DMS79 (cell line): ENCODE results near the gene IGF2BP2.
"Not testable (repeated sequence)": the region's sequence is repeated elsewhere in the genome, so short reads cannot be mapped to it uniquely, and the experiment has no call there.

Source experiments
- DNase-seq: peaks from one replicate; lab custom pipeline; 2025; lab: John Stamatoyannopoulos, UW

IGF2BP2 gene

DNA sequence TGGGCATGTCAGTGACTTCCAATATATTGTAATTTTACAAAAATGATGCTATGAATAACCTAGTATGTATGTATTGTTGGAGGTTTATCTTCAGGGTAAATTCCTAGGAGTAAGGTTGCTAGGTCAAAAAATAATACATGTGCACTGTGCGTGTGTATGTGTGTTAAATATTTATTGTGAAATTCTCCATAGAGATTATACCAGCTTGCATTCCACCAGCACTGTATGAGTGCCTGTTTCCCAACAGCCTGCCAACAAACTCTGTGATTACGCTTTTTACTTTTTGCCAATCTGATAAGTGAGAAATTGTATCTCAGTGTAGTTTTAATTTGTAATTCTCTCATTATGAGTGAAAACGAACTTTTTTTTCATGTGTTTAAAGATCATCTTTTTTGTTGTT, 12.6 kb upstream of the IGF2BP2 start:
- no peak for DNase-seq

DNA sequence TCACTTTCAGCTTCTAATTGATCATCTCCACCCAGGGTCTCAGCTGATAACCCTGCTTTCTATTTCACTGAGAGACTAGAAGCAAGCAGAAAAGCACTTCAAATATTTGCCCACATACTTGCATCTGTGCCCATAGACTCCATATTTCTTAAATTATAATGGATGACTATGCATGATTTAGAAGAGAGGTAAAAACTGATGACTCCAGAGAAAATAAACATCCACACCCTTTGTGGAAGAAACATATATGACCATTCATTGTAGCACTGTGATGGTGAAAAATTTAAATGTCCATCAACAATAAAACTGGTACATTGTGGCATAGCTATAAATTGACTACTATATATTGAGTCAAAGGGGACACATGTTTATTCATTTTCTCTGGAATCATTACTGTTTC, 7.1 kb upstream of the IGF2BP2 start:
- DNase-seq = no peak

DNA sequence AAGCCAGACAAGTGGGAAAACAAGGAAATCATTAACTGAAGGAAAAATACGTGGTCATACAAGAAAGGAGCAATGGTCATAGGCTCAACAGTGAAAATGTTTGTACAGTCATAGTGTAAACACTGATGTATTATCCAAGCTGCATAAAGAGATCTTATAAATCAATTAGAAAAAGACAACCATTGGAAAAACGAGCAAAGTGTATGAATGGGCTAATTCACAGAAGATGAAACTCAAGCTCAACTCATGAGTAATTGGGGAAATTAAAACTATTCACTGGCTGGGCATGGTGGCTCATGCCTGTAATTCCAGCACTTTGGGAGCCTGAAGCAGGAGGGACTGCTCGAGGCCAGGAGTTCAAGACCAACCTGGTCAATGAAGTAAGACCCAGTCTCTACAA, 6.4 kb upstream of the IGF2BP2 start:
- no peak for DNase-seq

- no peak for DNase-seq
Observed at GRCh38 chr3:185830018-185830797, 5.4 kb upstream of the IGF2BP2 start.

DNA sequence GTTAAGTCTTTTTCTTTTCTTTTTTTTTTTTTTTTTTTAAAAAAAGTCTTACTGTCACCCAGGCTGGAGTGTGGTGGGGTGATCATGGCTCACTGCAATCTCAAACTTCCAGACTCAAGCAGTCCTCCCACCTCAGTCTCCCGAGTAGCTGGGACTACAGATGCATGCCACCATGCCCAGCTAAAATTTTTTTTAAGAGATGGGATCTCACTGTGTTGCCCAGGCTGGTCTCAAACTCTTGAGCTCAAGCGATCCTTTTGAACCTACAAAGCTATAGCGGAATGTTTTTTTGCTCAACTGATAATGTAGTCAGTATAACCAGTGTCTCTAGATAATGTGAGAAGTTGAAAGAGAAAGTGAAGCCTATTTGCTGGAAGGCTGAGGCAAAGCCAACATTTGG, 3.9 kb upstream of the IGF2BP2 start:
- DNase-seq = no peak

- no peak for DNase-seq
Observed at GRCh38 chr3:185827595-185828344, 2.9 kb upstream of the IGF2BP2 start.

DNA sequence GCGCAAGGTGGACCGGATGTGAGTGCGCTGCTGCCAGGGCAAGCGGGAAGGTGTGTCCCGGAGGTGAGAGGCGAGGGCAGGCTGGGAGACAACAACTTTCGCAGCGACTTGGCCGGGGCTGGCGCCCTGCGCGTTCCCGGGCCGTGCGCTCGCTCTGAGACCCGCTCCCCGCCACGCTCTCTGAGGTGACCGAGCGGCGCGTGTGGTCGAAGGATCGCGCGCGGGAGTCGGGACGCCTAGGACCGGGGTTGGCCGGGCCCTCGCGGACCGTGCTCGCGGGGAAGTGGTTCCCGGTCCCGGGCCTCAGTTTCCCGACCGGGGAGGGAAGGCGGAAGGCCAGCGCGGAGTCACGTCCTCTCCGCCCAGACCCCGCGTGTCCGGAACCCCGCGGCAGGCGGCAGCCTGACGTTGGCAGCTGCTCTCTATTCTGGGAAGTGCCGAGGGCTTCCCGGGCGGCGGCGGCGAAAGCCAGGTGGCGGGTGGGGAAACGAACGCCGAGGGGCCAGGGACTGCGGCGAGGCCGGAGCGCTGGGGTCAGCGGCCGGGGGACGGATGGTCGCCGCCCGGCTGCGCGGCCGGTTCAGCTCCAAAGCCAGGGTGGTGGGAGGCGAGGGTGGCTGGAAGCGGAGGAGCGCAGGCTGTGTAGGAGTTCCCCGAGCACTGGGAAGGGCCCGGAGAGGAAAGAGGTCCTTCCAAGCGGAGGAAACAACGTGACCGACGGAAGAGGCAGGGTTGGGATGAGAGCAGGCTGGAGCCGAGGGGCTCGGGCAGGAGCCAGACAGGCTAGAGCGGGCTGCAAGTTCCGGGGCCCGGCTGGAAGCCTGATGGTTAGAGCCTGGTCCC, 1.0 kb upstream of the IGF2BP2 start:
- no peak for DNase-seq

- DNase-seq = no peak
Observed at GRCh38 chr3:185824051-185825005, 514 bp downstream of the IGF2BP2 start.

DNA sequence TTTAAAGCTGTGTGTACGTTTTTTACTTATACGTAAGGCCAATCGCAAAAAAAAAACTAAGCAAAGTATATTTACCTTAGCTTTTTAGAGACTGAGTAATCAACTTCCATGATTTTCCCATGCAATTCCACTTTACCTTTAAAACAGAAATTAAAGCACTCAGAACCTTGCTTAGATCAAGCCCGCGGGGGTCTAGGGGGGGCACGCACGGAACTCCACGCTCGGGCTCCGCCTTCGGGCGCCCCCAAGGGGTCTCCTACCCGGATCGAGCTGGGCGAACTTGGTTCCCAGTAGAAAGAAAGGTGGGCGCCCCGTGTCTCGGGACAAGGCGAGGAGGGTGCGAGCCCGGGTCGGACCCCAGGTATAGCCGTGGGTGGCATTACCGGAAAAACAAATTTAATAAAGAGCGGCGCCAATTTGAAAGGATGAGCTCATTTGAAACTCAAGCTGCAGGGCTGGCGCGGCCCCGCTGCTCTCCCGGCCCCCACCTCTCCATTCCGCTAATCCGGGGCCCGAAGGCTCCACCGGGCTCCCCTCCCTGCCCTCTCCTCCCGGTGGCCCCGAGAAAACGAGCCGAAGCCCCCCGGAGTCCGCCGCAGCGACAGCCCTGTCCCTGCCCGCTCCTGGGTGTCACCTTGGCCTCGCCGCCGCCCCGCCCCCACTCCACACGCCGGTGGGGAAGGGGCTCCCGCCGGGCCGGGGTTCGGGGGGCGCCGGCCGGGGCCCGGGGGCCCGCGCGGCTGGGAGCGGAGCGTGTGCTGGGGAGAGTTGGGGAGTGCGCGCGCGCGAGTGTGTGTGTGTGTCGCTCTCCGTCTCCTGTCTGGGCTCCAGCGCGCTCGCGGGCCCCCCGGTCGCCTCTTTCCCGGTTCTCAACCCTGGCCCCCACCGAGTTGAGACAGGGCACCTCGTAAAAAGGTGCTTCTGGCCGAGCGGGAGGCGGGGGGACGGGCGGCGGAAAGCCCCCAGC, 1.5 kb downstream of the IGF2BP2 start:
- DNase-seq = no peak

- no peak for DNase-seq
Observed at GRCh38 chr3:185822221-185823000, 2.4 kb downstream of the IGF2BP2 start.

DNA sequence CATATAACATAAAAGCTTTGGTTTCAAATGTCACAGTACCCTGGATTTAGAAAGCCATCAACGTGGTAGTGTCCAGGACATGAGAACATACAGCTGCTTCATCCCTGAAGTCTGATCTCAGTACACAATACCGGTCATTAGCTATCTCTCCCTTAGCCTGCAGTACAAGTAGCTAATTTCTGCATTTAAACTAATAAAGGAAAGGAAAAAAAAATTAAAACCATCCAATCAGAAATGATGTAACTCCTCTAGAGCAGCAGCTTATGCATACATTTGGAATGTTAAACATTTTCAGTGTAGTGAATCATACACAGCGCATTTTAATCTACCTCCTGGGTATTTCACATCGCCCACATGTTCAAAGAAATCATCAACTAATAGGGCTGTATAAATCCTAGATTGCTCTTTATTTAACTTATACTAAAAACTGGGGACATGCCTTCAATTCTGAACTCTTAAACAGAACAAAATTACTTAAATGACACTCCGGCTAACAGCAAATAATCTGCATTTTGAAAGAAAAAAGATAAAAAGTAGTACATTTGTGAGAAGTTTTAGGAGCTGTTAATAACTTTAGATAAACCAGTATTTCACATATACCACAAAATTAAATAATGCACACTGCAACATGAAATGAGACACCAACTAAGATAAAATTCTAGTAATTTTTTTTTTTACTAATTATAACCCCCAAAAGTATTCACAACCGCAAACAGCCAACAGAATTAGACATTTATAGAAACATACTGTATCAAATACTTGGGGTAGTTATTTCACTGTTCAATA, 3.7 kb downstream of the IGF2BP2 start:
- DNase-seq = no peak

DNA sequence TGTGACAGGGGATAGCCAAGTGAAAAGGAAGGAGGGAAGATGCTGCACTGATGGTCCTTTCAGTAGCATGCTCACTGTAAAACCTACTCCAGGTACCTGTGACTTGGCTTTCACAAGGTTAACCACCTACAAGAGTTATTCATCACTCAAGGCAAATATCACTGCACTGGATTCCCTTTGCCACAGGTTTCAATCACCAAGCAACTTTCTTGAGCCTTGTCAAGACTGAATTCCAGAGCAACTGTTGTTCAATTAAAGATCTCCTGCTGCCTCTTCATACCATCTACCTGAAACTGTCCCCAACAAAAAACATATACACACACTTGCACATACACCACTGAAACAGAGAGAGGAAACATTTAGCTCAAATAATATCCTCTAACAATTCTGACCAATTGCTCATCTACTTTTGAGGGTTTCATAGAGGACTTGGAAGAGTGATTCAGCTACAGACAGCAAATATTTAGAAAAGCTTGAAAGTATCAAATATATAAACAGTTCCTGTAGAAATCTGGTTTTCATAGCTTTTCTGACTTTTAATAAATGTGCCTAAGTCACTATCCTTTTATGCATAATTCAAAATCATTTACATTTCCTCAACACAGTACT, 6.5 kb downstream of the IGF2BP2 start:
- DNase-seq = no peak

DNA sequence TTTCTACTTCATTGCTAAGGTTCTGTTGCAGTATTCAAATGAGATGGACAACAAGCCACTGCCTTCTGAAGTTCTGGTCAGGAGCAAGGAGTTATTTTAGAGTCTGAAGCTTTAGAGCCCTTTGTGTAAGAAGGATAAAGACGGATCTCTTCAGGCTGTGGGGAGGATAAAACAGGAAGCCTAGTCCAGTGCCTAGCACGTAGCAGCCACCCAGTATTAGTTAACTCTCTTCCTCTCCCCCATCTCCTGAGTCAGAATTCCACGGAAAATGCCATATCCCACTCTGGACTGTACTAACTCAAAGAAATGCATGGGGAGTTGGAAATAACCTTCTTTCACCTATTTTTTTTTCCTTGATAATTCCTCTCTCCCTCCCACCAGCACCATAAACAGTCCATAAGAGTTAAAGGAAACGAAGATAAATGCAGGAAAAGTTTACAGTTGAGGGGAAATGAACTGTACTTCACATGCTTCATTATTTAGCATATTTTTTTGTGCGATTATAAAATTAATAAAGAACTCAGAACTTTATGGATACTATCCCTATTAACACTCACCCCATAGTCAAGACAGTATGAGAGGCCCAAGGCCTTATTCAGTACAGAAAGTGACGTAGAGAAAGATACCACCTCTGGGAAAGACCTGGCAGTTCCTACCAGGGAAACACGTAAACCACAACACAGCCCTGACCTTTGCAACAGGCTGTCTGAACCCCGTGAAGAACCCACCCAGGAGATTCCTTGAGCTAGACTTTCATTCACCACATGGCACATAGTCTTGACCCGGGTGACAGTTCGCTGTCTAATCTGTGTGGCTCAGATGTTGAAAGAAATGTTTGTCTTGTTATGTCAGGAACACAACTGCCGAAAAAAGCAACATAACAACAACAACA, 9.2 kb downstream of the IGF2BP2 start:
- DNase-seq = no peak

GRCh38 chr3:185813691-185814215, 11.1 kb downstream of the IGF2BP2 start:
- no peak for DNase-seq

DNA sequence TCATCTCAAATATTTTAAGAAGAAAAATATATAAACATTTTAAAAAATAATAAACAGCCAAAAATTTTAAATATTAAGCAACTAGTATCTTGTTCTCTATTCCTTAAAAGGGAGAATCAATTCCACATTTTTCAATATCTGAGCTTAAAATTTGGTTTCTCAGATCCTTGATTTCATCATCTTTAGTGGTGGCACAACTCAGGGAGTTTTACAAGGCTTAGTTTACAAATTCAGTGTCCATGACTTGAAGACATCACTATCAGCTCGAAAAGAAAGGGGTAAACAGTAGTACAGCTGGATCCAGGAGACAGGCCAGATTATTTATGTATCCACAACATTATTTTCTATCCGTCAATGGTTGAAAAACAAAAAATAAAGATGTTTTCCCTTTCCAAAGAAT, 11.6 kb downstream of the IGF2BP2 start:
- no peak for DNase-seq

GRCh38 chr3:185807445-185808068, 17.3 kb downstream of the IGF2BP2 start:
- DNase-seq = no peak

GRCh38 chr3:185798831-185799110, 26.1 kb downstream of the IGF2BP2 start:
- DNase-seq = not testable (repeated sequence)
